NCI-H446 (cell line): ENCODE data around the gene LIG1.
"Not testable (repeated sequence)": the region's sequence is repeated elsewhere in the genome, so short reads cannot be mapped to it uniquely, and the experiment has no call there.

Experiments used
- DNase-seq, 2 experiments: peaks; one replicate each; lab custom pipeline; 2025; lab: John Stamatoyannopoulos, UW

The LIG1 gene

GRCh38 chr19:48121066-48121465 is 49.1 kb downstream of the LIG1 start:
- no peak for DNase-seq

DNA sequence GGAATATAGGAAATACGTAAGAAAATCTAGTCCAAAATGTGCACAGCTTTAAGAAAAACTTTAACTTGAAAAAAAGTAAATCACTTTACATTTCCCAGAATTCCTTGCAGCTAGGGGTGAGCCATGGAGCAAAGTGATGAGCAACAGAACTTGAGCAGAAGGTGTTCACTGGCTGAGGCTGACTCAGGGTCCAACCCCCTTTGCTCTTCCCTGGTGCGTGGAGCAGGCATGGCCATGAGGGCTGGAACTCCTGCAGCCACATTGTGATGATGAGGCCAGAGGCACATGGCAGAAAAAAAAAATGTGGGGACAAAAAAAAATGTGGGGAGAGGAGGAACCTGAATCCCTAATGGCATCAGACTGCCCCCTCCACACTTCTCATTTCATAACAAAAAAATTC is 49.6 kb downstream of the LIG1 start:
- DNase-seq: no peak

GRCh38 chr19:48118131-48118517 is 52.0 kb downstream of the LIG1 start:
- DNase-seq: no peak

GRCh38 chr19:48117515-48118130 is 52.5 kb downstream of the LIG1 start:
- DNase-seq: no peak

- no peak for DNase-seq
Measured at GRCh38 chr19:48113190-48113917, 56.8 kb downstream of the LIG1 start.

- DNase-seq: no peak
Measured at GRCh38 chr19:48111280-48111679, 58.9 kb downstream of the LIG1 start.

- DNase-seq: peak; percentile 59 to 90
Measured at GRCh38 chr19:48110350-48110966, 59.7 kb downstream of the LIG1 start, which contains the start of gene PLA2G4C. Gene PLA2G4C, minus strand, starts transcription at chr19:48110817. Its CDS starts 4,288 bp downstream, at chr19:48106529.

- no peak for DNase-seq
Measured at GRCh38 chr19:48108997-48109782, 61.0 kb downstream of the LIG1 start.

DNA sequence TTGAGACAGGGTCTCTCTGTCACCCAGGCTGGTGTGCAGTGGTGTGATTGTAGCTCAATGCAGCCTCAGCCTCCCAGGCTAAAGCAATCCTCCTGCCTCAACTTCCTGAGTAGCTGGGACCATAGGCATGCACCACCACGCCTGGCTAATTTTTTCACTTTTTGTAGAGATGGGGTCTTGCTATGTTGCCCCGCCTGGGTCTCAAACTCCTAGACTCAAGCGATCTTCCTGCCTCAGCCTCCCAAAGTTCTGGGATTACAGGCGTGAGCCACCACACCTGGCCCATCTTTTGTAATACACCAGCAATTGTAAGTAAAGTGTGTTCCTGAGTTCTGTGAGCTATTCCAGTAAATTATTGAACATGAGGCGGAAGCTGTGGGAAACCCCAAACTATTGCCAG is 66.2 kb downstream of the LIG1 start:
- no peak for DNase-seq

DNA sequence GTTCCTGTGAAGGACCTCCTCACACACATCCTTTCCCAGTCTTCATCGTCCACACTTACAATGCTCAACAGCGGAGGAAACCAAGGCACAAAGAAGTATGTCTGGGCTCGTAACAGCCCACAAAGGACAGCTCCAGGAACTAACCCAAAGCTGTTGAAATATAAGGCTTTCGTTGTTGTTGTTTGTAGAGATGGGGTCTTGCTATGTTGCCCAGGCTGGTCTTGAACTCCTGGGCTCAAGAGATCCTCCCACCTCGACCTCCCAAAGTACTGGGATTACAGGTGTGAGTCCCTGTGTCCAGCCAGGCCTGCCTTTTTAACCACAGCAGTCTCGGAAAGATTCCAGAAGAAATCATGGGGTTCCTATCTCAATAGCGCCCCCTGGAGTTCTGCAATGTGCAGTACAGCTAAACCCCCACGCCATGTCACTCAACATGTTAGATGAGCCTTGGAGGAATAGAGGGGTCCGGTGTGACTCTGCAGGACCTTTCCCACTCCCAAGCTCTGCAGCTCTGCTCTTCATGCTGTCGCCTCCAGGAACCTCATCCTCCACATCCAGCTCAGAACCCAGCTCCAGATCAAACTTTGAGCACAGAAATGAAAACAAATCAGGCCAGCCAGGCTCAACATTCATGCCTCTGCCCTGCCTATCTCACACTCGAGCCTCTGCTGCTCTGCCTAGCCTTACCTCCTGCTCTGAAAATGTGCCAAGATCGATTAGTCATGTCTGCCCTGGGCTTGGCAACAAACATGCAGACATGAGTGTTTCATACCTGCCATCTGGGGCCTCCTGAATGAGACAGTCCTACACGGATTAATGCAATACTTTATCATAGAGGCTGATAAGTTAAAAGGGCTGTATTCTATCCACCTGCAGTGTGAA is 67.0 kb downstream of the LIG1 start:
- peak; percentile 40 to 78 for DNase-seq

- DNase-seq: no peak
Measured at GRCh38 chr19:48095612-48096175, 74.5 kb downstream of the LIG1 start.

DNA sequence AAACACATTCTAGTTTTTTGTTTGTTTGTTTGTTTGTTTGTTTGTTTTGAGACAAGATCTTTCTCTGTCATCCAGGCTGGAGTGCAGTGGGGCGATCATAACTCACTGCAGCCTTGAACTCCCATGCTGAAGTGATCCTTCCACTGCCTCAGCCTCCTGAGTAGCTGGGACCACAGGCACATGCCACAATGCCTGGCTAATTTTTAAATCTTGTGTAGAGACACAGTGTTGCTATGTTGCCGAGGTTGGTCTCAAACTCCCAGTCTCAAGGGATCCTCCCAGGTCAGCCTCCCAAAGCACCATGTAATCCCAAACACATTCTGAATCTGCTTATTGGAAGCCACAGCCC is 75.3 kb downstream of the LIG1 start:
- DNase-seq: no peak

DNA sequence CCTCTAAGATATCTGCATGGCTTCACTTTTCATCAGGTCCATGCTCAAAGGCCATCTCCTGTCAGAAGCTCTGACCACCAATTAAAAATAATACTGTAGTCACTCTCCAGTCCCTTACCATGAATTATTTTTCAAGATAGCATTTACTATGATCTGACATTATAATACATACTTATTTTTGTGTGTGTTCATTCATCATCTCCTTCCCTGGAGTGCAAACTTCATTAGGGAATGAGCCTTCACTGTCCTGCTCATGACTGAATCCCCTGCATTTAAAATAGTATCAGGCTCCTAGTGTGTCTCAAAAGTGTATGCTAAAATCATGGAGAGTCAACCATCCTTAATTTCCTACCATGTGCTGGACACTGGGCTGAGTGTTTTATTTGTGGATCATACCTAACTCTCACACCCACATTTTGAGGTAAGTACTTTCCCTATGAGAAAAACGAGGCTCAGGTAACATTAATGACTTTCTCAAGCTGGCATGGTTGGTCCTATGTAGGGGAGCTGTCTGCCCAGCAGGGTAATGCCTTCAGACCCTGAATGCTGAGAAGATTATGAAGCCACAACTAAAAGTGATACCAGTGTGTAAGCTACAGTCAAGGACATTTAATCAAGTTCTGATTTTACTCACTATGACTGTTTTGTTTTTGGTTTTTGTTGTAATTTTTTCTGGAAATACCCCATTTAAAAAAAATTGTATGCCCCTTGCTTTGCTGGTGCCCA is 75.9 kb downstream of the LIG1 start:
- no peak for DNase-seq

DNA sequence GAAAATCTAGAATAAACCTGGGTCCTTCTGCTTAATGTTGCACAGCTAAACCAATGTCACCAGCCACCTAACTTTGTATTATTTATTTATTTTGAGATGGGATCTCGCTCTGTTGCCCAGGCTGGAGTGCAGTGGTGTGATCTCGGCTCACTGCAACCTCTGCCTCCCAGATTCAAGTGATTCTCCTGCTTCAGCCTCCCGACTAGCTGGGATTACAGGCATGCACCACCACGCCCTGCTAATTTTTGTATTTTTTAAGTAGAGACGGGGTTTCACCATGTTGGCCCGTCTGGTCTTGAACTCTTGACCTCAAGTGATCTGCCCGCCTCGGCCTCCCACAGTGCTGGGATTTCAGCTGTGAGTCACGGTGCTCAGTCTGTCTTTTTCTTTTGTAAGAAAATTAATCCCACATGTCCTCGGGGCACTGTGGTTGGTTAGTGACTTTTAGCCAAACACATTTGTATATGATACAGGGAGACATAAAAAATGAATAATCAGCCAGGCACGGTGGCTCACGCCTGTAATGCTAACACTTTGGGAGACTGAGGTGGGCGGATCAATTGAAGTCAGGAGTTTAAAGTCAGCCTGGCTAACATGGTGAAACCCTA is 78.9 kb downstream of the LIG1 start:
- DNase-seq: not testable (repeated sequence)

DNA sequence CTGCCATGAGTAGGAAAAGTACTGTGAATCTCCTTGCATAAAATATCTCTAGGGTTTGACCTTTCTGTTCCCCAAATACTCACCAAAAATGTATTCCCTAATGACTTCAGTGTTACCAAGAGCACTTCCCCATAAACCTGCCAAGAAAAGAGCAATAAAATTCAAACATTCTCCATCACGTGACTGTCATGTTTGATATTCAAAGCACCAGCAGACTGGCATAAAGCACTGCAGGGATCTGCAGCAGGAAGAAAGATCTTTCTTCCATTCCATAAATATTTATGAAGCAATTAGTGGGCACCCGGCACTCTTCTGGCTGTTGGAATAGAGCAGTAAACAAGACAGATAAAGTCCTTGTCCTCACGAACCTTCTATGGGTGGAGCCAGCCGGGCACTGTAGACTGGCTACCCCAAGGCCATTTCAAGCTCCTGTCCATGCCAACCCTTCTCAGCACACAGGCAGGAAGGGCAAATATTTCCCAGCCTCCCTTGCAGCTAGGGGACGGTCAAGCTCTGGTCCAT is 79.8 kb downstream of the LIG1 start:
- DNase-seq: no peak

- DNase-seq: not testable (repeated sequence)
Measured at GRCh38 chr19:48088991-48089390, 81.2 kb downstream of the LIG1 start.

DNA sequence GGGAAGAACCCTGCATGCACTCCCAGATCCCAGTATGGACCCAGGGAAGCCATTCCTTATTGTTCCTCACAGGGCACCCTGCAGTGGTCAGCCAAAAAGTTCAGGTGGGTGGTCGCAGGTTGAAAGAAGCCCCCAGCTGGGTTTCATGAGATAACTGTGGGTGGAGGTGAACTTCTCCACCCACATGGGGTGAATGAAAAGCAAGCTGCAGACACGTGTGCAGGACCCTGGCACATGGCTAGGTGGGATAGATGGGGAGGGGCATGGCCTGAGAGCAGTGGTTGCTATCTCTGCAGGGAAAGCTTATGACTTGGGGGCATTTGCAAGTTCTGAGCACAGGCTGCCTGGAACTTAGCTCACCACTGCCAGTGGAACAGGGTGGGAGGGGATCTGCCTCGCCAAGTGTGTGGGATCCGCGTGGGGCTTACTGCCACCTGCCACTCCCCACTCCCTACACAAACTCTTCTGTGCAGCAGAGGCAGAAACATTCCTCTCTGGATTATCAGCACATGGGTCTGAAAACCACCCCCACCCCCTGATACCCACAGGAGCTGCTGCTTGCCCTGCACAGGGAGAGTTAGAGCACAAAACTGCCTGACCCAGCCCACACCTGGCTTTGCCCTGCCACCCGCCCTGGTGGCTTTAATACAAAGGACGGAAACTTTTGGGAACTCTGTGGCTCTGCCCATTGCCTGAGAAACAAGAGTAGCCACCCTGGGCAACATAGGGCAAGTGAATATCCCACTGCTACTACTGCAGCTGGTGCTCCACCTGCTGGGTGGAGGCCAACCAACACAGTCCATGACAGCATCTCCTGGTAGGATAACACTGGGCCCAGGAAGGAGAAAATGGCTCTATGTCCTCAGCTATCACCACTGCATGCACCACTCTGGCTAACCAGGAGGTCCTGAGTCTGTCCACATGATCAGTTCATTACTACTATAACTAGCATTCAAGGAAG is 84.0 kb downstream of the LIG1 start:
- no peak for DNase-seq

GRCh38 chr19:48085076-48085475 is 85.1 kb downstream of the LIG1 start:
- DNase-seq: no peak

DNA sequence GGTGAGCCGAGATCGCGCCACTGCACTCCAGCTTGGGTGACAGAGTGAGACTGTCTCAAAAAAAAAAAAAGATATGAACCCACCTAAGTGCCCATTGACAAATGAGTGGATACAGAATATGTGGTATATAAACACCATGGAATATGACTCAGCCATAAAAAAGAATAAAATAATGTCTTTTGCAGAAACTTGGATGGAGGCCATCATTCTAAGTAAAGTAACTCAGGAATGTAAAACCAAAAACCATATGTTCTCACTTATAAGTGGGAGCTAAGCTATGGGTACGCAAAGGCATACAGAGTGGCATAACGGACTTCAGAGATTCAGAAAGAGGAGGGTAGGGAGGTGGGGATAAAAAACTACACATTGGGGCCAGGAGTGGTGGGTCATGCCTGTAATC is 89.0 kb downstream of the LIG1 start:
- DNase-seq: no peak
